ENCODE results near the gene PHF2.

DNA sequence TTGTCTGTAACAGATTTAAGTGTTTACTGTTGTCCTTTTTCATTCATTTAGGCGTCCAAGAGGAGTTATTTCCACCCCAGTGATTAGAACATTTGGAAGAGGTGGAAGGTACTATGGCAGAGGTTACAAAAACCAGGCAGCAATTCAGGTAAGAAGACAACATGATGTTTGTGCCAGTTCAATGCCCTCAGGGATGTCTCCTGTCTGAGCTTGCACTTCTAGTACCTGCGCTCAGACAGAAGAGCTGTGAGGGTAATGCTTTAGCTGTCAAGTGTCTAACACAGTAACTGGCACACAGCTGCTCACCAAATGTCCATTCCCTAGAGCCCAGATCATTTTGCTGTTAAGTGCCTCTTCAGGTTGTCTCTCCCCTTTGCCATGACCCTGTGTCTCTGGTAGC is 14.2 kb upstream of the PHF2 start:
- TF ChIP-seq, protein P1, sequence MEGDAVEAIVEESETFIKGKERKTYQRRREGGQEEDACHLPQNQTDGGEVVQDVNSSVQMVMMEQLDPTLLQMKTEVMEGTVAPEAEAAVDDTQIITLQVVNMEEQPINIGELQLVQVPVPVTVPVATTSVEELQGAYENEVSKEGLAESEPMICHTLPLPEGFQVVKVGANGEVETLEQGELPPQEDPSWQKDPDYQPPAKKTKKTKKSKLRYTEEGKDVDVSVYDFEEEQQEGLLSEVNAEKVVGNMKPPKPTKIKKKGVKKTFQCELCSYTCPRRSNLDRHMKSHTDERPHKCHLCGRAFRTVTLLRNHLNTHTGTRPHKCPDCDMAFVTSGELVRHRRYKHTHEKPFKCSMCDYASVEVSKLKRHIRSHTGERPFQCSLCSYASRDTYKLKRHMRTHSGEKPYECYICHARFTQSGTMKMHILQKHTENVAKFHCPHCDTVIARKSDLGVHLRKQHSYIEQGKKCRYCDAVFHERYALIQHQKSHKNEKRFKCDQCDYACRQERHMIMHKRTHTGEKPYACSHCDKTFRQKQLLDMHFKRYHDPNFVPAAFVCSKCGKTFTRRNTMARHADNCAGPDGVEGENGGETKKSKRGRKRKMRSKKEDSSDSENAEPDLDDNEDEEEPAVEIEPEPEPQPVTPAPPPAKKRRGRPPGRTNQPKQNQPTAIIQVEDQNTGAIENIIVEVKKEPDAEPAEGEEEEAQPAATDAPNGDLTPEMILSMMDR (IDR thresholded peaks at IDR 0.05; ENCODE audit: insufficient read depth, low read depth, low read length): no peak
- no peak for TF ChIP-seq EZH2 (IDR thresholded peaks at IDR 0.05; ENCODE audit: insufficient read depth, low read length)
